ENCODE data around the gene DGLUCY. TPM values are rescaled to one million over a fixed set of nuclear protein-coding genes. Genes with fewer than 3 reads are reported as not detected.
"Not testable (repeated sequence)": the region's sequence is repeated elsewhere in the genome, so short reads cannot be mapped to it uniquely, and the experiment has no call there.

The DGLUCY gene
- total RNA-seq, 2 donors from 2014 or later = 73.8 to 88.7 TPM

DNA sequence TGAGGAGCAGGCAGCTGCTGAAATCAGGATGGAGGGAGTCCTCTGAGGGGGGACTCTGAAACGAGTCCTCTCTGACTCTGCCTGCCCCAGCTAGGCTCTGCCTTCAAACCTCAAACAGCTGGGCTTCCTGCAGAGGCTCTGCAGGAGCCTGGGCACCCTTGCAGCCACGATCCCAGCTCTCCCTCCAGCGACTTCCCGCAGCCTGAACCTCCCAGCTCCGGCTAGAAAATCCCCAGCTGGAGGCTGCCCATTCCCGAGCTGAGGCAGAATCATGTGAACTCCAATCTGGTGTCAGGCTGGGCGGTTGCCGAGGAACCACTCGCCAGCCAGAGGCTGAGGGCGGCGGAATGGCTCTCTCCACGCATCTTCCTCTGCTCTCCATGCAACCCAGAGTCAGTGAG, 130.6 kb downstream of the DGLUCY start, which contains the start of gene GPR68:
TSS of gene GPR68 (minus strand) at position 204 of the 401 bp plus-strand sequence. CDS start 9,654 bp downstream, outside the sequence.
- Mint-ChIP-seq H3K27me3 (no peaks in the 10 kb centered on the region), H3K27ac (peak within 1 kb of the TSS; percentile 90), H3K36me3 (ENCODE audit: low read depth) (peaks cover 99% of the 10 kb centered on the region), H3K9me3 (peaks cover 10% of the 10 kb centered on the region), H3K4me1 (peaks cover 36% of the 10 kb centered on the region), H3K4me3 (peak within 1 kb of the TSS; percentile 92)
- ATAC-seq (replicated peaks) = no peak

DNA sequence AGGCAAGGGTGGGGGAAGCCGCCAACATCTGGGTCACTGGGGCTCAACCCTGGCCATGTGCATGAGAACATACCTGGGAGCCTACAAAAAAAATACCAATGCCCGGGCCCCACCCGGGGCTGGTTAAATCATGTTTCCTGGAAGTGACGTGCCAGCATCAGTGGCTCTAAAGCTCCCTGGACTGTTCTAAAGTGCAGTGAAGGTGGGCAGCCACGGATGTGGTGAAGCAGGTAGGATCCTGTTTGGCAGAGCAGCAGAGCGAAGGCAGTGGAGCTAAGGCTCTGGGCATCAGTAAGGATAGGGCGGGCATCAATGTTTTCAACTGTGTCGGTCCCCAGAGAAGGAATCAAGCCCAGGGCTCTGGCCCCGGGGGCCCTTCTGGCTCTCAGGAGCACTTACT, 131.2 kb downstream of the DGLUCY start:
- Mint-ChIP-seq H3K4me3 (peak overlapping the region; percentile 92), H3K9me3 (peaks cover 10% of the 10 kb centered on the region), H3K27me3 (no peaks in the 10 kb centered on the region), H3K4me1 (peaks cover 37% of the 10 kb centered on the region), H3K36me3 (ENCODE audit: low read depth) (peaks cover 99% of the 10 kb centered on the region), H3K27ac (peak overlapping the region; percentile 90)
- peak; percentile 34 for ATAC-seq (replicated peaks)

DNA sequence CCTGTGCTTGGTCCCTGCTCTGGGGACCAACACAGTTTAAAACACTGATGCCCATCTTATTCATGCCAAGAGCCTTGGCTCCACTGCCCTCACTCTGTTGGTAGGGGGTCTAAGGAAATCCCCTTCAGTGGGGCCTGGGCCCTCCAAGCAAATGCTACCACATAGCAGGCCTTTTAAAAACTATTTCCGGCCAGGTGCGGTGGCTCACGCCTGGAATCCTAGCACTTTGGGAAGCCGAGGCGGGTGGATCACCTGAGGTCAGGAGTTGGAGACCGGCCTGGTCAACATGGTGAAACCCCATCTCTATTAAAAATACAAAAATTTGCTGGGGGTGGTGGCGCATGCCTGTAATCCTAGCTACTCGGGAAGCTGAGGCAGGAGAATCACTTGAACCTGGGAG, 131.7 kb downstream of the DGLUCY start:
- ATAC-seq (replicated peaks); H3K27me3 Mint-ChIP-seq: not testable (repeated sequence)
- Mint-ChIP-seq H3K4me1 (peaks cover 39% of the 10 kb centered on the region), H3K27ac (peak overlapping the region; percentile 90), H3K4me3 (peak overlapping the region; percentile 92), H3K36me3 (ENCODE audit: low read depth) (peaks cover 99% of the 10 kb centered on the region), H3K9me3 (peaks cover 10% of the 10 kb centered on the region)

DNA sequence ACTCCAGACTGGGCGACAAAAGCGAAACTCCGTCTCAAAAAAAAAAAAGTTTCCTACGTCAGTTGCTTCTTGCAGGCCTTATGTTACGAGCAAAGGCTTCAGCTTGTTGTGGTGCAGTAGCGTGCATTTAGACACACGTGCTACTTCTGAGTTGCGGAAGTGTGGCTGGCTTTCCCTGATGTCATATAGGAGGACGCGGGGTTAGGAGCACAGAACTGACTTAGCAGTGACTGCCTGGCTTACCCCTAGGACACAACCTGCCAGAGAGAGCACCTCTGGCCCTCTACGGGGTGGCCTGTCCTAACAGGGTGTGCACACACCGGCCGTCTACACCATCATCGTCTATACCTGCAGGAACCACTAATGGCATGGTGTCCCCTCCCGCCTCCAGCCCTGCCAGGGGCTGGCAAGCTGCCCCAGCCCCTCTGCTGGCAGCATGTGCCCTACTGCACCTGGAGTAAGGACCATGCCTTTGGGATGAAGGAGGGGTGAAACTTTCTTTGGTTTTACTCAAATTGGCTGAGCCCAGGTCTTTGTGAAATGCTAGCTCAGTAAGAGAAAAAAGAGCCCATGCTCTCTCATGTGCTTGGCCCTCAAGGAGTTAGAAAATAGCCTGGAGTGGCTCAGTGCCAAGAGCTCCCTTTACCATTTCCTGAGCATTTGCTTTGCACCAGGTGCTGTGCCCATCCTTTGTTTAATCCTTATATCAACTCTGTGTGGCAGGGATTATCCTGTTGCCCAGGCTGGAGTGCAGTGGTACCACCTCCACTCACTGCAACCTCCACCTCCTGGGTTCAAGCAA, 132.4 kb downstream of the DGLUCY start:
- Mint-ChIP-seq H3K9me3 (peaks cover 10% of the 10 kb centered on the region), H3K27ac (peak overlapping the region; percentile 90), H3K4me1 (peaks cover 42% of the 10 kb centered on the region), H3K4me3 (peak overlapping the region; percentile 92), H3K36me3 (ENCODE audit: low read depth) (peaks cover 99% of the 10 kb centered on the region), H3K27me3 (no peaks in the 10 kb centered on the region)
- ATAC-seq (replicated peaks) = peak; percentile 54

DNA sequence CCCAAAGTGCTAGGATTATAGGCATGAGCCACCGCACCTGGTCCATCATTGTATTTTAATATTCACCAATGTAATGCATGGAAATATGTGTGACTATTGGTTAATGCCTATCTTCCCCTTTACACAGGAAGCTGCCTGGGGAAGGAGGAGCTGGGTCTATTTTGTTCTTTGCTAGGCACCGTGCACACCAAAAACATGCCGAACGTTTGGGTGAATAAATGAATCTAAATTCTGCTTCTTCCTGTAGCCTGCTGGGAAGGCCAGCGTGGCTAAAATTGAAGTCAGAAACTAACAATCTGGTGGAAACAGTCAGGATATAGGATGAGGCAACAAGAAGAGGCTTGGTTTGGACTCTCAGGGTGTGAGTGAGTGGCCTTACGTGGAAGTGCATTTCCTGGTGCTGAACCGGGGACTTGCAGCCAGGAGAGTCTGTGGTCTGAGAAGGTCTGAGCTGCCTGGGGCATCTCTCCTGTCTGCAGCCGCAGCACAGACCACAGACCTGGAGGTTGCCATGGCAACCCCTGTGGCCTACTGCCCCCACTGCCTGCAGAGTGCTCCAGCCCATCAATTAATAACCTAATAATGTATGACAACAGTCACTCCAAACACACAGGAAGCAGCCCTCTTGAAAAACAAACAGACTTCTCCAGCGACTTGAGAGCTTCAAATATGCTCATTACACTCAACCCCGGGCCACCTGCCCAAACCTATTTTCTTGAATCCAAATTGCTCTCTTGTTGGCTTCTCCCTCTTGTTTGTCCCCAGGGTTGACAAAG, 136.2 kb downstream of the DGLUCY start:
- Mint-ChIP-seq H3K9me3 (peaks cover 6% of the 10 kb centered on the region), H3K27me3 (no peaks in the 10 kb centered on the region), H3K36me3 (ENCODE audit: low read depth) (peaks cover 77% of the 10 kb centered on the region), H3K4me1 (peaks cover 57% of the 10 kb centered on the region), H3K4me3 (peak overlapping the region; percentile 77), H3K27ac (peak overlapping the region; percentile 90)
- ATAC-seq (replicated peaks) = peak; percentile 20

DNA sequence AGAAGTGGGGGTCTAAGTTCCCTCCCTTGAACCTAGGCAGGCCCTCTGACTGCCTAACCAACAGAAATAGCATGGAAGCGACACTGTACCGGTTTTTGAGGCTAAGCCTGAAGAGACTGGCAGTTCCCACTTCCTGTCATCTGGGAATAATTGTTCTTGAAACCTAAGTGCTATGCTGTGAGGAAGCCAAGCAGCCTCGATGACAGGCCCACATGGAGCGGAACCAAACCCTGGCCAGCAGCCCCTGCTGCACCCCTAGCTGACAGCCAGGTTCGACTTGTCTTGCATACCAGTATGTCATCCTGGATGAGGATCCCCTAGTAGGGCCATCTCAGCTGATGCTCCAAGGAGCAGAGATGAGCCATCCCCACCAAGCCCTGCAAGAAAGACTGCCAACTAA, 137.0 kb downstream of the DGLUCY start:
- peak overlapping the region; percentile 77 for H3K4me3 Mint-ChIP-seq
- H3K27ac Mint-ChIP-seq = peak overlapping the region; percentile 90
- H3K27me3 Mint-ChIP-seq = no peaks in the 10 kb centered on the region
- ATAC-seq (replicated peaks) = no peak
- H3K9me3 Mint-ChIP-seq = peaks cover 6% of the 10 kb centered on the region
- H3K36me3 Mint-ChIP-seq (ENCODE audit: low read depth) = peaks cover 68% of the 10 kb centered on the region
- peaks cover 59% of the 10 kb centered on the region for H3K4me1 Mint-ChIP-seq

DNA sequence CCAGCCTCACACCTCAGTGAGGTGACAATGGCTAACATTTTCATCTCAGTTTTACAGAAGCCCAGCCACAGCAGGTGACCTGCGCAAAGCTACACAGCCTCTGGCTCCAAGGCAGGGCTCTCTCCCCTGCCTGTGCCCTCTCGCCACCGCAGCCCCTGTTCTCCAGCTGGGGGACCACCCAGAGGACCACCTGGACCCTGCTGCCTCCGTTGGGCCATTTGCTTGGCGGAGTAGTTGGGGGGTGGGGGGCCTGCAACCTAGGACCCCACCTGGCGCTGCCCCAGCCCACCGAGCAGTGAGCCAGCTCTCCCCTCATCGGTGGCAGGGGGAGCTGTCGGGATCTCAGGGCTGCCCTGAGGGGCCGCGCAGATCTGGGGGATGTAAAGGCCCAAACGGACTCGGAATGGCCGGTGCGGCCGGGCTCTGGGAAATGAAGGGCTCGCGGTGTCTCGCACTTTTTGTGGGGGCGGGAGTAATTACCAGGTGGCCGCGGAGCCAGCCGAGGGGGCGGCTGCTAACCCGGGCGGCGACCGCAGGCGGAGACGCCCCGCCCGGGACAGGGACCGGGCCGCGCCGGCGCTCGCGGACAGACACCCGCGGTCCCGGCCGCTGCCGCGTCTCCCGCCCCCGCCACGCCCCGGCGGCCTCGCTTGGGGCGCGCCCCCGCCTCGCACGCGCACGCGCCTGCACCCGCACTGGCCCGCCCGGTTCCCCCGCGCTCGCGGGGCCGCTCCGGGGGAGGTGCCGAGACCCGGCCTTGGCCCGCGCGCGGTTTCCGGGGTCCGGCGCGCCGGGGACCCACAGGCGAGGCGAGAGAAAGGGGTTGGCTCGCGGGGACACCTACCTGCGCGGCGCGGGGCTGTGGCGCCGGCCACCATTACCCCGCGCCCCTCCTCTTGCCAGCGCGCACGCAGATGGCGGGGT, 139.3 kb downstream of the DGLUCY start:
- Mint-ChIP-seq H3K4me3 (peak overlapping the region; percentile 77), H3K9me3 (no peaks in the 10 kb centered on the region), H3K27me3 (no peaks in the 10 kb centered on the region), H3K36me3 (ENCODE audit: low read depth) (peaks cover 46% of the 10 kb centered on the region), H3K27ac (peak overlapping the region; percentile 89), H3K4me1 (peaks cover 53% of the 10 kb centered on the region)
- ATAC-seq (replicated peaks) = peak; percentile 15

DNA sequence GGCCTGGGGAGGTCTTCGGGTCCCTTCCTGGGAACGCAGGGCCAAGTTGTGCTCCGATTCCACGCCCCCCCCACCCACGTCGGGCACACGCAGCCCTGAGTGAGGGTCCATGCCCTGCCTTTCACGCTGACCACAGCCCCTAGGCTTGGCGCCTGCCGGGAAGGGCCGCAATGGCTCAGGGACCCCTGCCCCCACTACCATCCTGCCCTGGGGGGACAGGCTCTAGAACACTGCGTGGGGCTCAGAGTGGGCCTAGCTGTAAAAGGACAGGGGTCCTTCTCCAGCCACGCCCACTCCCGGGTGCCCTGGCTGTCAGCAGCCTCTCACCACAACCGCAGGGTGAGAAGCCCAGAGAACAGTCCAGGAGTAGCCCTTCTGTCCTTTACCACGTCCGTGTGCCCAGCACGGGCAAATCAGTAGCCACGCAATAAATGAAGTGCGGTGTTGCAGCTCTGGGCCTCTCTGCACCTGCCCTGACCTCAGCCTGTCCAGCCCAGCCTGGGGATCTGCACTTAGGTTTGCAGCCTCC, 140.0 kb downstream of the DGLUCY start:
- Mint-ChIP-seq H3K27ac (peak overlapping the region; percentile 48), H3K36me3 (ENCODE audit: low read depth) (peaks cover 40% of the 10 kb centered on the region), H3K4me1 (peaks cover 54% of the 10 kb centered on the region), H3K27me3 (no peaks in the 10 kb centered on the region), H3K9me3 (no peaks in the 10 kb centered on the region), H3K4me3 (peak overlapping the region; percentile 73)
- ATAC-seq (replicated peaks) = peak; percentile 1

DNA sequence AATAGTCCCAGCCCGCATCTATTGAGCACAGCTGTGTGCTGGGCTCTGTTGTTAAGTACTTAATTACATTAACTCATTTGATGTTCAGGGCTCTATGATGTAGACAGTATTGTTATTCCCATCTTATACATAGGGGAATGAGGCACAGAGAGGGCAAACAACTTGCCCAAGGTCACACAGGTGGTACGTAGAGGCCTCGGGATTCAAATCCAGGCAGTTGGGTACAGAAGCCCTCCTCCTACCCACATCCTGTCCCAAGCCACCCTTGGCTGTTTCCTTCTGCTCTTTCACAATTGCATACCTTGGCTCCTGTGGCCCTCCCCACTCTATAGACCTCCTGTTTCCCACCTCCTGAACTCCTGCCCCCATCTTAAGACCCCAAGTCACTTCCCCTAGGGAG, 140.6 kb downstream of the DGLUCY start:
- peak; percentile 20 for ATAC-seq (replicated peaks)

DNA sequence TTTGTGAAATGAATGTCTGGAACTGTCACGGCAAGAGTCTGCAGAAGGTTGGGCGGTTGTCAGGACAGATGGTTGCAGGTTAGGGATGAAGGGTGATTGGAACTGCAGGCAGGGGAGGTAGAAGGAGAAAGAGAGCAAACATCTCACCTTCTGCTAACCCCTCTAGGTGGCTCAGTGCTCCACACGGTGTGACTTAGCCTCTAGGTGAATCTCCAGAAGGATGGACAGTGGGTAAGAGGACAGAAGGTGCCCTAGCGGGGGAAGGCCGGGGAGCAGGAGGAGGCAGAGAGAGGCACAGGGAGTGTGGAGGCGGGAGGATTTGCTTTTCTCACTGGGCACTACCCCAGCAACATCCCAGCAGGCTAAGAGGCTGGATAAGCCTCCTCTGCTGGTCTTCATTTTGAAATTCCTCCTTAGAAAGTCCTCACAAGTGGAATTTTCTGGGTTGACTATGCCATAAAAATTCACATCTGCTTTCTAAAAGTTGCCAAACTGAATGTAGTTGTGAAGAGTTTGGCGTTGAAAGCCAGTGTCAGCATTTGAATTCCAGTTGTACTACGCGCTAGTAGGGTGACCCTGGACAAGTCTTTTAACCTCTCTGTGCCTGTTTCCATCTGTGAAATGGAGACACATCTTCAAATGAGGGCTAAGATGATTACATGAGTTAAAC, 141.3 kb downstream of the DGLUCY start:
- Mint-ChIP-seq H3K27me3 (no peaks in the 10 kb centered on the region), H3K36me3 (ENCODE audit: low read depth) (peaks cover 27% of the 10 kb centered on the region), H3K27ac (peak overlapping the region; percentile 48), H3K9me3 (no peaks in the 10 kb centered on the region), H3K4me1 (peaks cover 45% of the 10 kb centered on the region), H3K4me3 (peak overlapping the region; percentile 73)
- no peak for ATAC-seq (replicated peaks)

More for the DNA sequence above, 140.6 kb downstream of the DGLUCY start:
- H3K4me1 Mint-ChIP-seq = peaks cover 52% of the 10 kb centered on the region
- H3K27me3 Mint-ChIP-seq = no peaks in the 10 kb centered on the region
- peaks cover 34% of the 10 kb centered on the region for H3K36me3 Mint-ChIP-seq (ENCODE audit: low read depth)
- H3K4me3 Mint-ChIP-seq = peak overlapping the region; percentile 73
- H3K9me3 Mint-ChIP-seq = no peaks in the 10 kb centered on the region
- H3K27ac Mint-ChIP-seq = peak overlapping the region; percentile 48

DNA sequence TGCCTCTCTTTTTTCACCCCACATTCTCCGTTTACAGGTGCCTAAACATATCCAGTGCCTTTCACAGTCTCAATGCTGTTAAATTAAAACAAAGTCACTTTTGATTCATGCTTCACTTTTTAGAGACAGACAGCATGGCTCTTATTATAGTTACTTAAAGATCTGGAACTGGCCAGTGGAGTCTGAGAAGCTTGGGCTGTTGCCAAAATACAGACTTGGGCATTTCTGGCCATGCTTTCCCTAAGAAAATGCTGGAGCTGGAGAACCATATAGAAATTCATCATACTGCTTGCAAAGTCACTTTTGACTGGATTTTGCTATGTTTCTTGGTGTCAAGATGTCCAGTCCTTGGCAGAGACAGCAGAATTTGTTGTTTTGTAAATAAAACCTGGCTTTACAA, 142.8 kb downstream of the DGLUCY start:
- no peak for ATAC-seq (replicated peaks)
- peaks cover 46% of the 10 kb centered on the region for H3K4me1 Mint-ChIP-seq
- no peak overlapping the region for H3K27ac Mint-ChIP-seq
- no peaks in the 10 kb centered on the region for H3K9me3 Mint-ChIP-seq
- H3K27me3 Mint-ChIP-seq = no peaks in the 10 kb centered on the region
- H3K4me3 Mint-ChIP-seq = peak overlapping the region; percentile 54
- peaks cover 16% of the 10 kb centered on the region for H3K36me3 Mint-ChIP-seq (ENCODE audit: low read depth)

DNA sequence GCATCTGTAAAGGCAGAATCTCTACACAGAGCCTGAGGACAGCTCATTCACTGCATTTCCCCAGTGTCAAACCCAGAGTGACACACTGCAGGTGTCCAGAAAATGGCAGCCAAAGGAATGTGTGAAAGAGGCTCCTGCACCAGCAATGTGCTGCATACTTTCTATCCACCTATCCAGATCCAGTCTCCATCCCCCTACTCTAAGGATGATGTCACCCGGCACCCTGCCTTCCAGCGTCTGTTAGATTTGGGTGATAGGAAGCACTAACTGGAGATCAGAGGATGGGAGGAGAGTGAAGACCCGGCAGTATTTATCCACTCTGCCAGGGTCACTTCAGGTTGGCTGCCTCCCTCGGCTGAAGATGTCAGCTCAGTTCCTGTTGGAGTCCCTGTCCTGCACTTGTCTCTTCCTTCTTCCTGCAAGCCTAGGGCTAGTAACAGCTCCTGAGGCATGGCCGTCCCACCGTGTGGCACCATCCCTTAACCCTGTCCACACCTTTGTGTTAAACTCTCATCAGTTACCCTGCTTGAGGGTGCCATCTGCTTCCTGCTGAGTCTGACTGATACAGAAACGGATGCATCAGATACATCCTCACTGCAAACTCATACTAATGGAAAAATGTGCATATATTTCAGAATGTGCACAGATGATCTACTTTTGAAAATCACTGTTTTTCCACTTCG, 143.6 kb downstream of the DGLUCY start:
- peak; percentile 58 for ATAC-seq (replicated peaks)
- H3K4me3 Mint-ChIP-seq = peak overlapping the region; percentile 54
- peak overlapping the region; percentile 55 for H3K27ac Mint-ChIP-seq

More for the DNA sequence above, 143.6 kb downstream of the DGLUCY start:
- Mint-ChIP-seq H3K27me3 (no peaks in the 10 kb centered on the region), H3K4me1 (peaks cover 43% of the 10 kb centered on the region), H3K36me3 (ENCODE audit: low read depth) (peaks cover 8% of the 10 kb centered on the region), H3K9me3 (no peaks in the 10 kb centered on the region)
